HG03039 (cell line): ENCODE results near the gene SMAD9.
"Not testable (repeated sequence)": the region's sequence is repeated elsewhere in the genome, so short reads cannot be mapped to it uniquely, and the experiment has no call there.

ENCODE experiments used
- ATAC-seq: cut with Tn5 transposase; IDR thresholded peaks from one replicate; pipeline ENCODE4 v1.9.1; 2021; ENCODE audit warnings: mild to moderate bottlenecking, moderate library complexity; ENCODE audit not compliant: unreplicated experiment

Gene SMAD9

DNA sequence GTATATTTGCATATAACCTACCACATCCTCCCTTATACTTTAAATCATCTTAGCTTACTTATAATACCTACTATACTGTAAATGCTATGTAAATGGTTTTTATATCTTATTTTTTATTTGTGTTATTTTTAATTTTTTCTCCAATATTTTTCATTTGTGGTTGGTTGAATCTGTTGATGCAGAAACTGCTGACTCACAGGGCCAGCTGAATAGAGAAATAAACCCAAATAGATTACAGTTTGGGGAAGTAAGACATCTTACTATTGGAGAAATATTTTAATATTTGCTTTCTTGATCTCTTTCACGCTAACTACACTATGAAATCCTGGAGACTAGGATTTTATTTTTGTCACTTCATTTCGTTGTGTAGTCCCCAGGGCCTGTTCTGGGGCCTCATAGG, 7.1 kb downstream of the SMAD9 start:
- ATAC-seq, result no peak

GRCh38 chr13:36912369-36912768, 7.7 kb downstream of the SMAD9 start:
- ATAC-seq, result no peak

DNA sequence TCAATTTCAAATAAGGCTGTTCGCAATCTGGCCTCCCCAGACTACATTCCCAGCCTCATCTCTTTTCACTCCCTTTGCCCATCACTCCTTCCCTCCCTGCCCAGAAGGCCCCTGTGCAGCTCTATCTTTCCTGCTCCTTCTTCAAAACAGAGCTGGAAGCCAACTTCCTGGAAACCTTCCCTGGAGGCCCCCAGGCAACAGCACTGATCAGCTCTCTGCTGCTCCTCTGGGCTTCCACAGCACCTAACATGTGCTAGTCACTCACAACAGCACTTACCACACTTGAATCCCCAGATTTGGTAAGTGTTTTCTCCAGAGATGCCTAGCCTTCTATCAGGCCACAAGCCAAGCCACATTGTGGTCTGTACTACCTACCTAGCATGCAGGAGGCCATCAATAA, 9.5 kb downstream of the SMAD9 start:
- ATAC-seq, result no peak

DNA sequence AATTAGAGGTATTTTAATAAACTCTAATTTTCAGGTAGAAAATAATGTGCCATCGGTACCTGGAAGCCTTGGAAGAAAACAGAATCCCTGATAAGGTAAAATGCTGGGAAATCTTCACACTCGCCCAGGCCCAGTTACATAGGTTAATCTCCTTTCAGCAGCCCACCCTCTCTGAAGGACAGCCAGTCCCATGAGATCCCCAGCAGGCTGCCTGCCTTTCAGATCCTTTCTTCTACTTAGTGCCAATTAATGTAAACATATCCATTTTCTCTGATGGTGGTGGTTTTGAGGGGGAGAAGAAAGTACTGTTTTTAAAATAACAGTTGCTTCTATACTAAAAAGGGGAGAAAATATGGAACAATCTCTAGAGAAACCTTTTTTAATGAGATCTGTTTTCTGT, 12.2 kb downstream of the SMAD9 start:
- no peak for ATAC-seq

GRCh38 chr13:36907266-36907665, 12.8 kb downstream of the SMAD9 start:
- no peak for ATAC-seq

DNA sequence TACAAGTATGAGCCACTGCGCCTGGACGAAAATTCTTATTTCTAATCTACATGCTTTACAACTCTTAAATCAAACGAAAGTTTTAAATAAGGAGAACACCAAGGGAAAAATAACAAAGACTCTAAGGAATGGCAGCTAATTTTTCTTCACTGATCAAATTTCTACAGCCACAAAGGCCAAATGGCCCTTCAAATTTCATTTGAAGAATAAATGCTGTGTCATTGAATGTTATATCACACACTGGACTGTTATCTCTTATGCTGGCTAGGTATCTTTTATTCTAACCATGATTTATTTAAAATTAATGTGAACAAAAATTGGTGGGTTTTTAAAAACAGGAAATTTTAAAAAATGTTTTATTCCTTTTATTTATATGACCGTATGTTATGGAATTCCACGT, 14.1 kb downstream of the SMAD9 start:
- no peak for ATAC-seq

GRCh38 chr13:36903925-36904595, 16.0 kb downstream of the SMAD9 start:
- no peak for ATAC-seq

DNA sequence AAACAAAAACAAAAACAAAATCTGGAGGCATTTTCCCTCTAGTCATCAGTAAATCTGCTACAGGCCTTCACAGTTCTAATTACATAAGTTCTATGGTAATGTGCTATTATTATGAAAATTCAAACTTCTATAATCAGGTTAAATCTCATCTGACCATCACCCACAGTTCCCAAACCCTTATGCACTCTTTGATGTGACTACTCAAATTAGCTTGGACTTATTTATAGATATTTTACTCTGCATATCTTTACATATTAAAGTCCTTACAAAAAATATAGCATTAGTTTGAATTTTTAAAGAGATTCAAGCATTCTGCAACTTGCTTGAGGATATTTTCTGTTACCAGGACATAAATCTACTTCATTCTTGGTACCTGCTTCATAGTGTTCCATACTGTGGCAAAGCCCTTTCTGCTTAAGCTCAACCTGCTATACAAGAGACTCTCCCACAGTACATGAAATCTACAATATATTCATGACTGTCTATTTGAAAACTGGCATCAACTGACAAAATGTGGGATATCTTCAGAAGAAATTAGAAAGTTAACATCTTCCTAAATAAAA, 22.9 kb downstream of the SMAD9 start:
- ATAC-seq, result no peak

- ATAC-seq, result no peak
These were observed 28.3 kb downstream of the SMAD9 start for GRCh38 chr13:36891752-36892151.

DNA sequence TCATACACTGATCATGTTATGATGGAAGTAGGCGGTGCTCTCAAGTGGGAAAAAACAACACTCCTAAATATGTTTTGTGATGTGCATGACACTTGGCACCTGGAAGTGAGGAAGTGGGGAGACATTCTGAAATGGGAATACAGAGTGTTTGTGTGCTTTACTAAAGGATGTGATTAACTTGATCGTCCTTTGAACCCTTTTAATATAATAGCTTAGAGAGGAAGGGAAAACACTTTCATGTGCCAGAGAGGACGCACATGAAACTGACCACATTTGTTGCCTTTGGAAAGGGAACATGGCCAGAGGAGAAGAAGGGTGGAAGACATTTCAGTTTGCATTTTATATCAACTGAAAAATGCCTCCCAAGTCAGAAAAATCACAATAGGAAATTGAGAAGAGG, 31.4 kb downstream of the SMAD9 start:
- no peak for ATAC-seq

GRCh38 chr13:36887758-36888521, 32.1 kb downstream of the SMAD9 start:
- ATAC-seq, result no peak

DNA sequence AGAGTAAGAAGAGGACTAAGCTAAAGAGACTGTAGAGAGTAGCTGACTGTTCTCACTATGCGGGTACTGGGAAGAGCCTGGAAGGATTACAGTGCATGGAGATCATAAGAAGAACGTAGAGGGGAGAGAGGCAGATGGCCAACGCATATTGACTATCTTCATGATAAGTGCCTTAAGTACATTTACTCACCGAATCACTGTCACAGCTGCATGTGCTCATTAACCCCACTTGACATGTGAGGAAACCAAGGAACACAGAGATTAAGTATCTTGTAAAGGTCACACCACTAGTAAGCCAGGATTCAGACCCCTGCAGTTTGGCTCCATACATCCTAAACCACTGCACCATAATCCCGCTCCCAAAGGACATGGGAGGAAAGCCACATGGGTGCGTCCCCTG, 34.1 kb downstream of the SMAD9 start:
- ATAC-seq, result no peak

GRCh38 chr13:36884235-36884634, 35.8 kb downstream of the SMAD9 start:
- ATAC-seq, result no peak

DNA sequence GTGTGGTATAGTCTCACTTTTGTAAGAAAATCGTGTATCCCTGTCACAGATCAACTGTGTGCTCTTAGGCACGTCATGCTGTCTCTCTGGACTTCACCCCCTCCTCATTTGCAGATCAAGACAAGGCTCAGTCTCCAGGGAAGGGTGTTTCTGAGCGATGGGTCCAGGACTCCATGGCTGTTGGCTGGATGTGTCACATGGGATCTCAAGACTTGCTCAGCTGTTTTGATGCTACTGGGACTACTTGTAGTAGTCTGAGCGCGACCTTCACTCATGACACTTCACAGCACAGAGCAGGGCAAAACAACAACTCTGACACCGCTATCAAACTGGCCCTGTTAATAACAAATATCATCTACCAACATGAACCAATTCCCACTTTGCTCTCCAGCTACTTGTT, 36.2 kb downstream of the SMAD9 start:
- no peak for ATAC-seq

GRCh38 chr13:36883392-36883791, 36.6 kb downstream of the SMAD9 start:
- not testable (repeated sequence) for ATAC-seq

- no peak for ATAC-seq
These were observed 37.1 kb downstream of the SMAD9 start for GRCh38 chr13:36882829-36883390.

GRCh38 chr13:36880961-36881360, 39.1 kb downstream of the SMAD9 start:
- ATAC-seq, result no peak

DNA sequence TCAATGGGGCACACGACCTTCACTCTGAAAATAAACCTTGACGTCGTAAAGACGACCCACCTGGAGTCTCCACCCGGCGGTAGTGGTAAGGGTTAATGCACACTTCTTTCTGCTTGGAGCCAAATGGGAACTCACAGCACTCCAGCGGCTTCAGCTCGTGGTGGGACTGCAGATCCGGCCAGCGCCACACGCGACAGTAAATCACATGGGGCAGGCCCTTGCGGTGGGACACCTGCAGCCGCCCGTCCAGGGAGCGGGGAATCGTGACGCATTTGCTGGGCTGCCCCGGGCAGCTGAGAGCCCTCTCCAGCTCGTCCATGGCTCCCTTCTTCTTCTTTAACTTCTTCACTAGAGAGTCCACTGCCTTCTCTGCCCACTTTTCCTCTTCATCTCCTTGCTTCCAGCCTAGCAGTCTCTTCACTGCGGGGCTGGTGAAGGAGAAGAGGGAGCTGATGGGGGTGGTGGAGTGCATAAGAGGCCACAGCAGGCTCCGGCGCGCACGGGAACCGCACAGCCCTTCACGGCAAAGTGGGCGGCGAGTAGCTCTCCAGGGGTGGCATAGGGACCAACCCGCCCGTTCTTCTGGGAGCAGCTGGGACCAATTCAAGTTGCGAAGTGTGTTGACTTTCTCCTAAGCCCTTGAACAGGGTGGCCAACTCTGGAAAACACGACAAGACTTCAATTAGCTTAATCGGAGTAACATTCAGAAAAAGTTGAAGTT, 40.7 kb downstream of the SMAD9 start:
- ATAC-seq, result no peak

DNA sequence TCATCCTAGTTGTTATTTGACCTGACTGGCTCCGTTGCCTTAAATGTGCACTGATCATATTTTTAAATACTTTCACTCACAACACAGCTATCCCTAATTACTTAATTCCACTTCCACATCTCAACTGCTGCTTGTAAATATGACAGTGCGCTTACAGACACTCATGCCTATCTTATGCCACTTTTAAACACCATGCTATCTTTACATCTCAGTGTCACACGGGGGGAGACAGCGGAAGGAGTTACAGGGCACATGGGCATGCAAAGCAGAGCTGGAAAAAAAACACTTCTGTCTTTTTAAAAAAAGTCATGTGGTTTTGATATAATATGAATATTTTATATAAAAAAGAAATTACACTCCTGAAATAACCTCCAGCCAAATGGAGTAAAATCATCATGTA, 44.1 kb downstream of the SMAD9 start:
- ATAC-seq, result no peak

DNA sequence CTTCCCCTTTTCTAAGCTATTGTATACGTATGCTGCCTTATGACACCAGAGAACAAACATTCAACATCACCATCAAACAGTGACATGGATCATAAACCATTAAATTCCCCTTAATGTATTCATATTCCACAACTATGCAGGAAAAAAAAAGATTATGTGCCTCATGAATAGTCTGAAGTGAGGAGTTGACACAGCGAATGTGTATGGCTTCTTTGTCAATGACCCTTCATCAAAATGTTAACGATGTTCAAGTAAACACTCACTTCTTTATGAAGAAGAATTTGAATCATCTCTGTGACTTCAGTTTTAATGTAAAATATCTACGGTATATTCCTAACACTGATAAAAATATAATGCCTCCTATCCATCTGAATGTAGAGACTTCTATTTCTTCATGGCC, 44.6 kb downstream of the SMAD9 start:
- ATAC-seq, result no peak

- ATAC-seq, result no peak
These were observed 47.4 kb downstream of the SMAD9 start for GRCh38 chr13:36872621-36873020.
